HG02642 (cell line): ENCODE data around the gene PCDHGA1.

Experiments used
- ATAC-seq: cut with Tn5 transposase; IDR thresholded peaks from one replicate; pipeline ENCODE4 v1.9.1; 2021; ENCODE audit warnings: mild to moderate bottlenecking; ENCODE audit not compliant: unreplicated experiment, poor library complexity

Gene PCDHGA1

DNA sequence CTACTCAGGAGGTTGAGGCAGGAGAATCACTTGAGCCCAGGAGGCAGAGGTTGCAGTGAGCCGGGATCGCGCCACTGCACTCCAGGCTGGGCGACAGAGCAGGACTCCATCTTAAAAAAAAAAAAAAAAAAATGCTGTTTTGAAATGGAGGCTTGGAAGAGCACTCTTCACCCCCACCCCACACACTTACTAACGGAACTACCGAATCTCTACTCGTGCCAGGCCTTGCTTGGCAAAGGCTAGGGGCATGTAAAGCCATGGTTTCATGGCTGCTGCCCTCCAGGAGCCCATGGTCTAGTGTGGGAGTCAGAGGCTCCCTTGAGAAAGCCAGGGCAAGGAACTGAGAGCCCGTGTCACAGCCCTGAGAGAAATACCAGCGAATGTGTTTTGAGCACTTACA, 179.8 kb downstream of the PCDHGA1 start:
- no peak for ATAC-seq

DNA sequence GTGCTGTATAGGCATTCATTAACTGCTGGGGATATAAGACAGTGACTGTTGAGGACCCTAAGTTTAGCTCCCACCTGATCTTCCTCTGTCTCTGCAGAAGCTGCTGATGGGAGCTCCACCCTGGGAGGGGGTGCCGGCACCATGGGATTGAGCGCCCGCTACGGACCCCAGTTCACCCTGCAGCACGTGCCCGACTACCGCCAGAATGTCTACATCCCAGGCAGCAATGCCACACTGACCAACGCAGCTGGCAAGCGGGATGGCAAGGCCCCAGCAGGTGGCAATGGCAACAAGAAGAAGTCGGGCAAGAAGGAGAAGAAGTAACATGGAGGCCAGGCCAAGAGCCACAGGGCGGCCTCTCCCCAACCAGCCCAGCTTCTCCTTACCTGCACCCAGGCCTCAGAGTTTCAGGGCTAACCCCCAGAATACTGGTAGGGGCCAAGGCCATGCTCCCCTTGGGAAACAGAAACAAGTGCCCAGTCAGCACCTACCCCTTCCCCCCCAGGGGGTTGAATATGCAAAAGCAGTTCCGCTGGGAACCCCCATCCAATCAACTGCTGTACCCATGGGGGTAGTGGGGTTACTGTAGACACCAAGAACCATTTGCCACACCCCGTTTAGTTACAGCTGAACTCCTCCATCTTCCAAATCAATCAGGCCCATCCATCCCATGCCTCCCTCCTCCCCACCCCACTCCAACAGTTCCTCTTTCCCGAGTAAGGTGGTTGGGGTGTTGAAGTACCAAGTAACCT, 180.7 kb downstream of the PCDHGA1 start:
- peak; percentile 39 for ATAC-seq

DNA sequence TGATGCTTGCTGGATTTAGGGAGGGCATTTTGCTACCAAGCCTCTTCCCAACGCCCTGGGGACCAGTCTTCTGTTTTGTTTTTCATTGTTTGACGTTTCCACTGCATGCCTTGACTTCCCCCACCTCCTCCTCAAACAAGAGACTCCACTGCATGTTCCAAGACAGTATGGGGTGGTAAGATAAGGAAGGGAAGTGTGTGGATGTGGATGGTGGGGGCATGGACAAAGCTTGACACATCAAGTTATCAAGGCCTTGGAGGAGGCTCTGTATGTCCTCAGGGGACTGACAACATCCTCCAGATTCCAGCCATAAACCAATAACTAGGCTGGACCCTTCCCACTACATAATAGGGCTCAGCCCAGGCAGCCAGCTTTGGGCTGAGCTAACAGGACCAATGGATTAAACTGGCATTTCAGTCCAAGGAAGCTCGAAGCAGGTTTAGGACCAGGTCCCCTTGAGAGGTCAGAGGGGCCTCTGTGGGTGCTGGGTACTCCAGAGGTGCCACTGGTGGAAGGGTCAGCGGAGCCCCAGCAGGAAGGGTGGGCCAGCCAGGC, 181.5 kb downstream of the PCDHGA1 start:
- ATAC-seq, result no peak

DNA sequence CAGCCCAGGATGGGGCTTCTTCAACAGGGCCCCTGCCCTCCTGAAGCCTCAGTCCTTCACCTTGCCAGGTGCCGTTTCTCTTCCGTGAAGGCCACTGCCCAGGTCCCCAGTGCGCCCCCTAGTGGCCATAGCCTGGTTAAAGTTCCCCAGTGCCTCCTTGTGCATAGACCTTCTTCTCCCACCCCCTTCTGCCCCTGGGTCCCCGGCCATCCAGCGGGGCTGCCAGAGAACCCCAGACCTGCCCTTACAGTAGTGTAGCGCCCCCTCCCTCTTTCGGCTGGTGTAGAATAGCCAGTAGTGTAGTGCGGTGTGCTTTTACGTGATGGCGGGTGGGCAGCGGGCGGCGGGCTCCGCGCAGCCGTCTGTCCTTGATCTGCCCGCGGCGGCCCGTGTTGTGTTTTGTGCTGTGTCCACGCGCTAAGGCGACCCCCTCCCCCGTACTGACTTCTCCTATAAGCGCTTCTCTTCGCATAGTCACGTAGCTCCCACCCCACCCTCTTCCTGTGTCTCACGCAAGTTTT, 182.1 kb downstream of the PCDHGA1 start:
- ATAC-seq, result peak; percentile 17

DNA sequence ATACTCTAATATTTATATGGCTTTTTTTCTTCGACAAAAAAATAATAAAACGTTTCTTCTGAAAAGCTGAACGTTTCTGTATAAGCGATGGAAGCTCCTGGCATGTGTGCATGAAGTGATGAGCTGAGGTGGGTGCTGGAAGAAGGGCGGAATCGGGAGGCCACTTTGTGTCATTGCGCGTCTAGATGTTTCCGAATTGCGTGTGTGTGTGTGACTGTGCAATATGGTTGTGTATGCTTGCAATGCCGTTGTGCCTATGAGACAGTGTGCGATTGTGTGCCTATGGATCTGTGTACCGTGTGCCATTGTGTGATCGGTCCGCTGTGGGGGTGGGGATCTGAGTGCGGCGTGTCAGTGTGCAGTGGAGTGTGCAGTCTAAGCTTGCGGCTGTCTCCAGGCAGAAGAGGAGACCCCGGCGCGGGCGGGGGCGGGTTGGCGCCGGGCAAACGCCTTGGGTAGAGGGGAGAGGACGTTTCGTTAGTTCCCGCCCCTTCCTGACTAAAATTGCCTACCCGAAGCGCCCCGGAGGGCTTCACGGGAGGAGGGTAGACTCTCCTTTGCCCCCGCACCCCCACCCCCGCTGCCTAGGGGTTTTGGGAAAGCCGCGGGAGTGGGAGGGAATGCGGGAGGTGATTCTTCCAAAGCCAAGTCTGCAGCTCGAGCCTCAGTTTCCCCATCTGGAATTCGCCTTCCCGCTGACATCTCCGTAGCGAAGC, 182.8 kb downstream of the PCDHGA1 start:
- ATAC-seq, result no peak

DNA sequence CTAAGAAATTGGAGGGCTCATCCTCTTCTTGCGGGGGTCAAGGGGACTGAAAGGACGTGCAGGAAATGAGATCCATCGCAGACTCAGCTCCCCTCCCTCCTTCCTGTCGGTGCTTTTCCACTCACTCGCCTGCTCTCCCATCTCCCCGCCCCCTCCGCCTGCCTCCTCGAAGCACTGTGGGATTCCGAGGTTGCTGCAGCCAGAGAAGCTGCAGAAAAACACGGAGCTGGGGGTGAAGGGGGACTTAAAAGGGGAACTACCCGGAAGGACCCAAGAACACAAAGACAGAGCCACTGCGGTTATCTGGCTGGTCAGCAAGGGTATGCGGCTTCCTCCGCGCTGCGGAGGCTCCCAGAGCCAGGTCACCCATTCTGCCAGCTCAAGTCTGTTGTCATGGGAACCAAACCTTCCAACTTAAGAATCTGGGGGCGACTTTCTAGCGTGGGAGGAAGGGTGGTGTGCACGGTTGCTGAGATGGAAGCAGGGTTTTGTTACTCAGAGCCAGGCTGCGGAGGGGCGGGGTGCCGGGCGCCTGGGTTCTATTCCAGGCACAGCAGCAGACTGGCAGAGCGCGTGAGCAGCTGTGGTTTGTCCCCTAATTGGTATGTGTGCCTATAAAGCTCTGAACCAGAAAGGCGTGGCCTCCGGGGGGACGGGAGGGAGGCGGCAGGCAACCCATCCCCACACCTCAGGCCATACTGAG, 183.5 kb downstream of the PCDHGA1 start:
- peak; percentile 34 for ATAC-seq

DNA sequence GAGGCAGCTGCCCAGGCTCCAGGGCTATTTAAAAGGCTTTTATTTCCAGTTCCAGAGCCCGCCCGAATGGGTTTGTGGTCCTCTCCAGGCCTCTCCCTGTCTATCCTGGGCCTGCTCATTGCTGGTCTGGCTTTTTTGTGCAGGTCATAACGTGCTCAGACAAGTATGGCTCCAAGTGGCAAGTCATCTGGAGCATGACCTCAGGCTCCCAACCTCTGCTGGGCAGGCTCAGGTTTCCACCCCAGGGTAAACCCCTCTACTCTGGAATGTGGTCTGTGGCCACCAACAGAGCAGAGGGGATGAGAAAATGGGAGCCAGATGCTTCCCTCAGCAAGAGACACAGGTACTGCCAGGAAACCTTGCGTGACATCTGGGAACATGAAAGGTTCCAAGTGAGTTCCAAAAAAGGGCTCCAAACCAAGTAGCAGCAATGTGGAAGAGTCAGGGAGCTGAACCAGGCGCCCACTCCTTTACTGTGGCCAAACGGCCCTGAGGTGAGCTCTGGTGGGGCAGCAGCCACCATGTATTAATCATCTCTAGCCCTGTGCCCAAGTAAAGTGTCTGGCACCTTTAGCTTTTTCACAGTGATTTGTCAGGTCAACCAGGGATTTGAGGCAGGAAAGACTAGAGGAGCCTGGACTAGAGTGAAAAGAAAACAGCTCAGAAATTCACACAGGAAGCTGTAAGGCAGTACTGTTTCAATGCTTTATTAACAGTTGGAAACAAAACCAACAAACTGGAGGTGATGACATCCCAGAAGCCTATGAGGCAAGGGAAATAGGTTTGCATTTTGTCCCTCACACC, 184.2 kb downstream of the PCDHGA1 start:
- peak; percentile 4 for ATAC-seq

DNA sequence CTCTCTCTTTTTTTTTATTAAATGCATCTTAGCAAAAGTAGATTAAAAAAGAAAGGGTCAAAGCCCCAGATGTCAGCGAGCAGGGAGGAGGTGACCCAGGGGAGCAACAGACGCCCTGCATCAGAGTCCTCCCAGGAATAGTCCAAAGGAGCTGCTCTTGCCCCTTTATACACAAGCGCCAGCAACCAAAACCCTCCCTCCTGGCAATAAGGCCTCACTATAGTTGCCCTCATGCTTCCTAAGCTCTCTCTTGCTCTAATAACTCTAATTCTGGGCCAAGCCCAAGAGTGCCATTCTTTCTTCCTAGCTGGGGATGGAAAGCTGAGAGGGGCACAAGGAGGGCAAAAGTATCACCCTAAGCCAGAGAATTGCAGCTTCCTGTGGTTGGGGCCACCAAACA, 184.8 kb downstream of the PCDHGA1 start:
- ATAC-seq, result no peak

DNA sequence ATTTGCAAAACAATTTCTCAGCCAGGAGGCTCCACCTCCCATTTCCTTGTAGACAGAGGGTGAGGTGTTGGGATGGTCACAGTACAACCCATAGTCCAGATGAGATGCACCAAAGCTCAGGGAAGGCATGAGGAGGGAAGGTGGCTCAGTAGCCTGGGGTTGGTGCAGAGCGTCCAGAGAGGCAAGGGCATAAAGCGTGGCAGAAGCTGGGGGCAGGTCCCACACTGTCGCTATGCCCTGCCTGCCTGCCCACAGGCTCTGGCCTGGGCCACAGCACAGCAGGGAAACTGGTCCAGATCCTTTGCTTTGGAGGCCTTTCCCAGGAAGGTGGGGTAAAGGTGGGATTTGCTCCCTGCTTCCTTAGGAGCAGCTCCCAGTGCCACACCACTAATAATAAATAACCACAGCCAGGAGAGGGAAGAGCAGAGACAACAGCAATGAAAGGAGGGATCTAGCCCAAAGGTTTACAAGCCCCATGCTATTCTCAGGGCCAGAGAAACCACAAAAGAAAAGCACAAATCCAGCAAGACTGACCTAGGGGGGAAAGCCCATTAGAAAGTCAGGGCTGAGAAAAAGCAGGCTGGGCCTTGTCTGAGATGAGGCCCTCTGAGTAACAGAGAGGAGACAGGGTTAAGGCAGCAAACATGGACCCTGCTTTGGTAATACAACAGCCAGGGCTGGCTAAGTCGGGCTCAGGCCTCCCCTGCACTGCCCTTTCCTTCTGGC, 185.8 kb downstream of the PCDHGA1 start:
- no peak for ATAC-seq

DNA sequence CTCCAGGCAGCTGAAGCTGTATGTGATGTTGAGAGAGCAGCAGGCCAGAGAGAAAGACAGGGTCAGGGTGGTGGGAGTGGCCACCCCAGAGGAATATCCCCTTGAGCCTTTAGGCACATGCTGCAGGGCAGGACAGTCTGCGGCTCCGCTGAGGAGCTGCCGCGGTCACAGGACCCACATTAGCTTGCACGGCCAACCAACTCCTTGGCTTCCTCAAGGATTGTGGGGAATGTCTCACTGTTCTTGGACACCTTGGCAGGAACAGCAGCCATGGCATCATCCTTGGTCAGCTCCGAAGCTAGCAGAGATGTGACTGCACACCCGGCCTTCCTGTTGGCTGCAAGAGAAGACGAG, 186.3 kb downstream of the PCDHGA1 start:
- no peak for ATAC-seq

DNA sequence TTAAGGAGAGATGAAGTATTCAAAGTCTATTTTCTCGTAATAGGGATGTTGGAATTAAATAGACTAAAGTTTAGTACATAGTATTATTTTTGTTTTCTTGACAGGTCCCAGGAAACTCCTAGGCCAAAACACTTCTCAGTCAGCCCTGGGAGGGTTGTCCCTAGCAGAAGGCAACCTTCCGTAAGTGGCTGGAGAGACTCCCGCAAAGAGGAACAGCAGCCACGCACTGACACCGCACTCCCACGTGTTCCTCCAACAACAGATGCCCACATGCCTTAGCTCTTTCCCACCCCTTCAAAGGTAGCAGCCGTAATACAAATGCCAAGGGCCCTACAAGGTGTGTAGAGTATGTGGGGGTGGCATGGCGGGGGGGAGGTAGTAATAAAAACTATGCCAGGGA, 187.0 kb downstream of the PCDHGA1 start:
- no peak for ATAC-seq

DNA sequence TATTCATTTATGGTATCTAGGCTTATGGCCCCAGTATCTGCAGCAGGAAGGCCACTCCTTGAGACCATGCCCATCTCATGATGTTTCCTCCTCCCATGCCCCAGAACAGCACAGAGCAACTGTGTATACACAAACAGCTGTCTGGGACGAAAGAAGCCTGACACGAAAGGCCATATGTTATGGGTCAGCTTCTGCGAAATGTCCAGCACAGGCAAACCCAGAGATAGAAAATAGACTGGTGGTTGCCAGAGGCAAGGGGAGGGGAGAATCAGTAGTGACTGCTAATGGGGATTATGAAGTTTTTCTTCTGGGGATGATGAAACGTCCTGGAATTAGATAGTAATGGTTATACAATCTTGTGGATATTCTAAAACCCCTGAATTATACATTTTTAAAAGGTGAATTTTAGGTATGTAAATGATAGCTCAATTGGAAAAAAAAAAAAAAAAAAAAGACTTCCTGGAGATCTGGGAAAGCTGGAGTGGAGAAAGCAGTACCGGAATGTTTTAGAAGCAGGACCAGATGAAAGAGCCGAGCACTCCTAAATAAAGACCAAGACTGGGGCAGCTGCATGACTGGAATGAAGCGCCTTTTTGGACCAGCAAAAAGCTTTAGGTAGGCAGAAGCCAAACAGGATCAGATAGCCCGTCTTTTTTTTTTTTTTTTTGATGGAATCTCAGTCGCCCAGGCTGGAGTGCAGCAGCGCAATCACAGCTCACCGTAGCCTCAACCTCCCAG, 187.7 kb downstream of the PCDHGA1 start:
- no peak for ATAC-seq

DNA sequence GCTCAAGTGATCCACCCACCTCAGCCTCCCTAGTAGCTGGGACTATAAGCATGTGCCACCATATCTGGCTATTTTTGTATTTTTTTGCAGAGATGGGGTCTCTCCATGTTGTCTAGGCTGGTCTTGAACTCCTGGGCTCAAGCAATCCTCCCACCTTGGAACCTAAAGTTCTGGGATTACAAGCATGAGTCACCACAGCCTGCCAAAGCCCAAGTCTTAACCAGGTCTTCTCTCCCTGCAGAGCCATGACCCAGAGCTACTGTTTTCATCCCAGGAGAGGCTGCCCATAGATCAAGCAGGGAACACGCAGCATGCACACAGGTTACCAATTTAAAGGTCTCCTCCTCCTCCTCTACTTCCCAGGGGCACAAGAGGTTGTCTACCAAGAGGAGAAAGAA, 188.3 kb downstream of the PCDHGA1 start:
- ATAC-seq, result no peak

DNA sequence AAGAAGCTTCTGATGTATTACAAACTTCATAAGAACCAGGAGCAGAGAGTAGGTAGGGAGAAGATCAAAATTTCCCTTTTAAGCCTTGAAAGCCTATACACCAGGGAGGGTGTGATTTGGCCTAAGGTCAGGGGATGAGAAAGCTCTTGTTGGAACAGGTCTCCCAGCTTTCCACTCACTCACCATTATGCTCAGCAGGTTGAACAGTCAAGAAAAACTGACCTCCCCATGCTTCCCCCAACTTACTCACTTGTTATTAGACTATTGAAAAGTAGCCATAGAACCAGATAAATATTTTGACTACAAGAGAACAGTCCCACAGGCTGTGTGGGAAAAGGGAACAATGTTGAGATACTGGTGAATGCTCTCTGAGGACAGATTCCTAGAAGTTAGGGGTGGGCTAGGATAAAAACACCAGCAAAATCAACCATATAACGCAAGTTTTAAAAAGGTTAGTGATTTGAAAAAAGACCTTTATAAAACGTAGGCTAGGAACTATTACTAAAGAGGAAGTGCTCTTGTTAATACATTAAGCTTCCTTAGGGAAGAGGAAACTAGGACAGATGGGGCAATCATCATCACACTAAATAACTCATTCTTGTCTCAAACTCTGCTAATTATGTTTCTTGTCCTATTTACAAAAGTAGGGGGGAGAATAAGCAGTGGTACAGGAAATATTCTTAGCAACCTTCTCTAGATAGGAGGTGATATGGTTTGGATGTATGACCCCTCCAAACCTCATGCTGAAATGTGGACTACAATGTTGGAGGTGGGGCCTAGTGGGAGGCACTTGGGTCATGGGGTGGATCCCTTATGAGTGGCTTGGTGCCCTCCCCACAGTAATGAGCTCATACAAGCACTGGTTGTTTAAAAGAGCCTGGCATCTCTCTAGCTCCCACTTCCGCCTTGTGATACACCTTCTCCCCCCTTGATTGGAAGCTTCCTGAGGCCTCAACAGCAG, 189.6 kb downstream of the PCDHGA1 start:
- no peak for ATAC-seq

DNA sequence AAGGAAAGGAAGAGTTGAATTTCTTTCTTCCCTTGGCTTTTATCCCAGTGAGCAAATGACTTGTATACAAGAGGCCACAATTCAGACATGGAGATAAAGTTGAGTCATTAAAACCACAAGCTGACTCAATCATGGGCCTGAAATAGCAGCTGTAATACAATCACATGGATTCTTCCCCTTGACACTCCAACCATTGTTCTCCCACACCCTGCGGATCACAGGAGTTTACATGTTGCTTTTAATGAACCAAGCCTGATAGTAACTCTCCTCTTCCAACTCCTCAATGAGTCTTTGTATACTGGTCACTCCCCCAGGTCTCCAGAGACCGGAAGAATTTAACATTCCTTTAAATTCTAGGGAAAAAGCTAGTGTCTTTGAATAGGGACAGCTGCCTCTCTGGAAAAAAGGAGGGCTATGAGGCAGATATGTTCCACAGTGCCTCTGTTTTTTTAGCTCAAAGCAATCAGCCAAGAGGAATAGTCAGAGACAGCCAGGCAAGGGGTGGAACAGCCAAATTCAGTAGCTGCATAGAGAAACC, 191.0 kb downstream of the PCDHGA1 start:
- no peak for ATAC-seq

DNA sequence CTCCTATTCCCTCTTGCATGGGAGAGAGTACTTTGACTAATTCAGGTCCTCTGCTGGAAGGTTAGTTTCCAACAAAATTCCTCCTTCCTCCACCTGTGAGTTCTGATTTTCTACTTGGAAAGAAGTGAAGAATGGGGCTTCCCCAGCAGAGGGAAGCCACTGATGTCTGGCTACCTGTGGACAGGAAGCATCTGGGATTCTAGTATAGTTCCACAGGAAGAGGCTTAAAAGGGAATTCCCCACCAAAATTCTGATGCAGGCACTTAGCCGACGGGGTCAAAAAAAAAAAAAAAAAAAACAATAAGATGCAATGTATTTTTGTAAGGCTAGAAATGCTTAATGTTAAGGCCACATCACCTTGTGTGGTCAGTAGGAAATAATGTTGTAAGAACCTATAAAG, 192.0 kb downstream of the PCDHGA1 start:
- no peak for ATAC-seq

DNA sequence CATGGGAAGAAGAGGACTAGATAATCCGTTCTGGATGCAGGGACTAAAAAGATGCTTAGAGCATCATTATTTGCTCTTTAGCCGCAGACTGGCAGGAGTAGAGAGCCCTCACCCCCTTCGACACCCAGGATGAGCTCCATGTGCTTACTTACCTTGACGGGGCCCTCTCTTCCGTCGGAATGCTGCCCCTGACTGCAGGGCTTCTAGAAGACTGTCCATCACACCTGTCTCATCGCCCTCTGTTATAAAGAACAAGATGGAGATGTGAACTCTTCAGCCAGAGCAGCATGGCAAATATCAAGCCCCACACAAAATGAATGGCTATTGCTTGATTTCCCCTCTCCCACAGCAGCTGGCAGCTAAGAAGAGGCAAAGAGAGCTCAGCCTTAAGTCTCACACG, 193.7 kb downstream of the PCDHGA1 start:
- no peak for ATAC-seq
